SK-N-SH treated with all-trans-retinoic acid at 6 μM for 48 hours (cell line): ENCODE measurements around the gene ICAM5.

Experiments
- GLIS3 ChIP-seq: fragments of 250-450 bp; sonication (Bioruptor Pico); IDR thresholded peaks from 2 replicates; pipeline ENCODE4 v1.5.0; 2020; ENCODE audit warnings: mild to moderate bottlenecking, moderate library complexity
- ISL1 ChIP-seq: fragments of 250-450 bp; sonication (Bioruptor Pico); IDR thresholded peaks from 2 replicates; pipeline ENCODE4 v2.1.2; 2022; ENCODE audit warnings: mild to moderate bottlenecking, moderate library complexity
- PATZ1 ChIP-seq: fragments of 250-450 bp; sonication (Bioruptor Pico); IDR thresholded peaks from 2 replicates; pipeline ENCODE4 v1.8.0; 2020; ENCODE audit warnings: mild to moderate bottlenecking, moderate library complexity, borderline replicate concordance
- POU6F1 ChIP-seq: fragments of 250-450 bp; sonication (Bioruptor Pico); IDR thresholded peaks from 2 replicates; pipeline ENCODE4 v1.8.0; 2021; ENCODE audit warnings: low read depth, mild to moderate bottlenecking, moderate library complexity, borderline replicate concordance
- SNAI2 ChIP-seq: fragments of 250-450 bp; sonication (Bioruptor Pico); IDR thresholded peaks from 2 replicates; pipeline ENCODE4 v1.5.0; 2020; ENCODE audit warnings: mild to moderate bottlenecking, moderate library complexity
- ZC3H10 ChIP-seq: fragments of 250-450 bp; sonication (Bioruptor Pico); IDR thresholded peaks from 2 replicates; pipeline ENCODE4 v1.5.1; 2021; ENCODE audit warnings: mild to moderate bottlenecking, moderate library complexity
- ZFP30 ChIP-seq: fragments of 450-650 bp; formaldehyde crosslinking; IDR thresholded peaks from 2 replicates; pipeline ENCODE4 v1.5.0; 2022; ENCODE audit warnings: mild to moderate bottlenecking, moderate library complexity
- ZNF70 ChIP-seq: fragments of 450-650 bp; formaldehyde crosslinking; IDR thresholded peaks from 2 replicates; pipeline ENCODE4 v1.5.0; 2020; ENCODE audit warnings: mild to moderate bottlenecking, moderate library complexity

DNA sequence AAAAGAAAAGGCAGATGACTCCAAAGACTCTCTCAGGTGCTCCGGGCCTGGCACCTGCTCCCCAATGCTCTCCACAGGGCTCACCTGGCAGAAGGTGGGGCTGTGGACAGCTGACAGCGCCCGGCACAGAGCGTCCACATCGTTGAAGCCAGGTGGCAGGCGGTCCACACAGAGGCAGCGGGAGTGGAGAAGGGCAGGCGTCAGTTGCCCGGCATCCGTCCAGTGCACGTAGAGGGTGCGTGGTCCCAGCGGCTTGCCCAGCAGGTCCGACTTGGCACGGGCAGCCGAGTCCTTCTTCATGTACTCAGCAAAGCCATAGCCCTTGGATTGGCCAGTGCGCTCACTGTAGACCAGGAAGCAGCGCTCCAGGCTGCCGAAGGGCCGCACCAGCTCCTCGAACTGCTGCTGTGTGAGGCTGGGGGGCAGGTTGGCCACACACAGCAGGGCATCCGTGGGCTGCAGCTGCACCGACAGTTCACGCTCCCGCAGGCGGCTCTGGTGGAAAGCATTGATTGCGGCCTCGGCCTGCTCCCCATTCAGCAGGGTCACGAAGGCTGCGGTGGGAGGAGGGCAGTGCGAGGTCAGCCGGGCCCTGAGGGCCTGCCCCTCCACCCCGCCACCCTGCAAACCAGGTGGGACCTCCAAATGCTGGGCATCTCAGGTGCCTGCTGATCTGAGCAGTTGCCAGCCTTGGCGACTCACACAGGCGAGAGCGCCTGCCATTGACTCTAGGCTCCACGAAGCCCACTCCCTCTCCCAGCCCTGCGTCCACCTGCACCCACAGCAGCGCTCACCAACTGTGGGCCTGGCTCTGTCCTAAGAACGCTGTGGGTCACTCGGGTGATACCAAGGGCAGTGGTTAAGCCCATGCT is 39.0 kb downstream of the ICAM5 start:
- TF ChIP-seq ZNF70 (CRISPR knock-in tag) (no peak), PATZ1 (CRISPR knock-in tag) (no peak), ISL1 (no peak), SNAI2 (CRISPR knock-in tag) (no peak), ZFP30 (CRISPR knock-in tag) (no peak), POU6F1 (no peak), GLIS3 (CRISPR knock-in tag) (no peak), ZC3H10 (CRISPR knock-in tag) (no peak)
